ENCODE measurements around the gene EBF3. TPM values are rescaled to one million over a fixed set of nuclear protein-coding genes. Genes with fewer than 3 reads are reported as not detected.

Gene EBF3
- total RNA-seq, 1 experiment from 2014 or later: not detected

DNA sequence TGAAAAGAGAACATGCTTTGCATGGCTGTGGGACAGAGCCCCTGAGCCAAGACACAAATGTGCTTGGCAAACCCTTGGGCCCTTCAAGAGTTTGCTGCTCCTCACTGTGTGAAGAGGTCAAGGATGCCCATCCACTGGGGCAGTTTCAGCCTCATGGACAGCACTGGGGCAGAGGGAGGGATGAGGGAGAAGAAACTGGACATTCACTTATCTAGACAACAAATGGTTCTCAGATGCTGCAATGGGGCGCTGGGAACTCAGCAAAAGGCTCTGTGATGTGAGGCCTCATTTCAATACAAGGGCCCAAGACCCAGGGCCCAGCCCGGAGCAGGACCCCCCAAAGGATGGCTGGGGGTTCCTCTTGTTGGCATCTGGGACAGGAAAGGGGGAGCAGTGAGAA is 49.1 kb downstream of the EBF3 start:
- Histone ChIP-seq H4K20me1 (ENCODE audit: insufficient read depth) (no peaks in the 10 kb centered on the region), H3K4me2 (no peak overlapping the region), H2AFZ (no peak overlapping the region), H3K27me3 (ENCODE audit: insufficient read depth, low read depth) (peaks cover 51% of the 10 kb centered on the region), H3F3A (ENCODE audit: insufficient read depth, low read depth) (no peaks in the 10 kb centered on the region), H3K4me3 (no peak overlapping the region), H3K27ac (no peak overlapping the region), H3K4me1 (replicated peaks; ENCODE audit: insufficient read depth) (no peaks in the 10 kb centered on the region), H3K36me3 (ENCODE audit: low read depth) (no peaks in the 10 kb centered on the region), H3K9me2 (ENCODE audit: insufficient read depth) (no peaks in the 10 kb centered on the region), H3K79me2 (ENCODE audit: low read depth) (no peaks in the 10 kb centered on the region), H3K9me3 (ENCODE audit: insufficient read depth, low read depth) (no peaks in the 10 kb centered on the region)
- no peak for DNase-seq
- ChIA-PET CTCF (no interaction called here), POLR2A (ENCODE audit: unreplicated experiment) (no interaction called here)
- BruUV-seq (replicated peaks): no TSS peak
- no peak for TF ChIP-seq EZH2 (IDR thresholded peaks at IDR 0.05; ENCODE audit: low read depth)
- TF ChIP-seq, protein P1, sequence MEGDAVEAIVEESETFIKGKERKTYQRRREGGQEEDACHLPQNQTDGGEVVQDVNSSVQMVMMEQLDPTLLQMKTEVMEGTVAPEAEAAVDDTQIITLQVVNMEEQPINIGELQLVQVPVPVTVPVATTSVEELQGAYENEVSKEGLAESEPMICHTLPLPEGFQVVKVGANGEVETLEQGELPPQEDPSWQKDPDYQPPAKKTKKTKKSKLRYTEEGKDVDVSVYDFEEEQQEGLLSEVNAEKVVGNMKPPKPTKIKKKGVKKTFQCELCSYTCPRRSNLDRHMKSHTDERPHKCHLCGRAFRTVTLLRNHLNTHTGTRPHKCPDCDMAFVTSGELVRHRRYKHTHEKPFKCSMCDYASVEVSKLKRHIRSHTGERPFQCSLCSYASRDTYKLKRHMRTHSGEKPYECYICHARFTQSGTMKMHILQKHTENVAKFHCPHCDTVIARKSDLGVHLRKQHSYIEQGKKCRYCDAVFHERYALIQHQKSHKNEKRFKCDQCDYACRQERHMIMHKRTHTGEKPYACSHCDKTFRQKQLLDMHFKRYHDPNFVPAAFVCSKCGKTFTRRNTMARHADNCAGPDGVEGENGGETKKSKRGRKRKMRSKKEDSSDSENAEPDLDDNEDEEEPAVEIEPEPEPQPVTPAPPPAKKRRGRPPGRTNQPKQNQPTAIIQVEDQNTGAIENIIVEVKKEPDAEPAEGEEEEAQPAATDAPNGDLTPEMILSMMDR (conservative IDR thresholded peaks at IDR 0.05): no peak
- intact Hi-C loops (cut with micrococcal nuclease; ENCODE audit: unreplicated experiment): no loop called here

GRCh38 chr10:129914153-129914855 is 49.8 kb downstream of the EBF3 start:
- Histone ChIP-seq H4K20me1 (ENCODE audit: insufficient read depth) (no peaks in the 10 kb centered on the region), H3K36me3 (ENCODE audit: low read depth) (no peaks in the 10 kb centered on the region), H3K9me3 (ENCODE audit: insufficient read depth, low read depth) (no peaks in the 10 kb centered on the region), H3K79me2 (ENCODE audit: low read depth) (no peaks in the 10 kb centered on the region), H3K4me3 (no peak overlapping the region), H3K27ac (no peak overlapping the region), H3K27me3 (ENCODE audit: insufficient read depth, low read depth) (peaks cover 58% of the 10 kb centered on the region), H3K4me1 (replicated peaks; ENCODE audit: insufficient read depth) (no peaks in the 10 kb centered on the region), H3K4me2 (no peak overlapping the region), H2AFZ (no peak overlapping the region), H3K9me2 (ENCODE audit: insufficient read depth) (no peaks in the 10 kb centered on the region), H3F3A (ENCODE audit: insufficient read depth, low read depth) (no peaks in the 10 kb centered on the region)
- TF ChIP-seq EZH2 (IDR thresholded peaks at IDR 0.05; ENCODE audit: low read depth): no peak
- TF ChIP-seq, protein P1 (conservative IDR thresholded peaks at IDR 0.05): no peak
- BruUV-seq (replicated peaks): no TSS peak
- CTCF ChIA-PET: no interaction called here
- no peak for DNase-seq
- intact Hi-C loops (cut with micrococcal nuclease; ENCODE audit: unreplicated experiment): no loop called here
- POLR2A ChIA-PET (ENCODE audit: unreplicated experiment): no interaction called here

DNA sequence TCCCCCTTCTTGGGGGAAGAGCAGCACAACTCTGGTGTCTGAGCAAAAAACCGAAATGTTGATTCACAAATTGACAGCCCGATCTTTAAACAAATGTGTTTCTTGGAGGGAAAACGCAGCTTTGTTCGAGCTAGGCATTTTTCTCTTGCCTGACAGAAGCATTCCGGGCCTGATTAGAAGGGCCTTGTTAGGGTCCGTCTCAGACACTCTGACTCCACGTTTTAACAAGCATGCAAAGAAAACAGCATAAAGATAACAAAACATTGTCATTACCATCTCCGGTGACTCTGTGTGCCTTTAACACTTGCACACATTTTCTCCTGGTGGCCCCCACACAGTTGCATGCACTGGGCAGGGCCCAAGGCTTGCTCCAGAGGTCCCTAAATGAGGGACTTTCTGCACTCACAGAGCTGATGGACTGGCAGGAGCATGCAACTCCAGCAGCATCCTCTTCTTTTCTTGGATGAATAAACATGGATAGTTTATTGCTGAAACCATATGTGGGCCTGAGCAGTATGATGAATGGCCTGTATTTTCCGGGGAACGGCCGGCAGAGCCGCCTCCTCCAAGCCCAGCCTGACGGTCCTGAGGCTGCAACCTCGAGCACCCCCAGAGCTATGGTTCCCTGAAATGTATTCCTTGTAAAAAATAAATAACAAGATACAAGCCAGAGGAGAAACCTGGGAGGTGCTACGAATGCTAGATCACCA is 50.9 kb downstream of the EBF3 start:
- H3K9me3 ChIP-seq (ENCODE audit: insufficient read depth, low read depth): no peaks in the 10 kb centered on the region
- H3K4me3 ChIP-seq: no peak overlapping the region
- ChIA-PET CTCF (no interaction called here), POLR2A (ENCODE audit: unreplicated experiment) (no interaction called here)
- no peak overlapping the region for H3K4me2 ChIP-seq
- peaks cover 61% of the 10 kb centered on the region for H3K27me3 ChIP-seq (ENCODE audit: insufficient read depth, low read depth)
- H3K9me2 ChIP-seq (ENCODE audit: insufficient read depth): no peaks in the 10 kb centered on the region
- no peak overlapping the region for H3K27ac ChIP-seq
- H3K79me2 ChIP-seq (ENCODE audit: low read depth): no peaks in the 10 kb centered on the region
- BruUV-seq (replicated peaks): no TSS peak
- H2AFZ ChIP-seq: no peak overlapping the region
- no peak for TF ChIP-seq EZH2 (IDR thresholded peaks at IDR 0.05; ENCODE audit: low read depth)
- TF ChIP-seq, protein P1 (conservative IDR thresholded peaks at IDR 0.05): no peak
- intact Hi-C loops (cut with micrococcal nuclease; ENCODE audit: unreplicated experiment): no loop called here
- H3K36me3 ChIP-seq (ENCODE audit: low read depth): no peaks in the 10 kb centered on the region
- H3K4me1 ChIP-seq (replicated peaks; ENCODE audit: insufficient read depth): no peaks in the 10 kb centered on the region
- no peaks in the 10 kb centered on the region for H4K20me1 ChIP-seq (ENCODE audit: insufficient read depth)
- no peaks in the 10 kb centered on the region for H3F3A ChIP-seq (ENCODE audit: insufficient read depth, low read depth)
- no peak for DNase-seq

Measured in PC-9 (cell line).